Stimulated activated naive CD8-positive, alpha-beta T cell treated with anti-CD3 and anti-CD28 coated beads, Interleukin-15, Interleukin-2, amounts not matched to agents 100 ng/mL and 50 ng/mL, for 24 hours (primary cell): ENCODE results near the gene LRRC63.
"Not testable (repeated sequence)": the region's sequence is repeated elsewhere in the genome, so short reads cannot be mapped to it uniquely, and the experiment has no call there.

Experiments used
- H3K27ac Mint-ChIP-seq: one replicate; pipeline ENCODE4 v1.8.0; 2021; ENCODE audit warnings: mild to moderate bottlenecking, mixed read lengths
- H3K27me3 Mint-ChIP-seq: one replicate; pipeline ENCODE4 v1.8.0; 2021; ENCODE audit warnings: mixed read lengths
- H3K36me3 Mint-ChIP-seq: one replicate; pipeline ENCODE4 v1.8.0; 2021; ENCODE audit warnings: low read depth, mixed read lengths
- H3K4me1 Mint-ChIP-seq: one replicate; pipeline ENCODE4 v1.8.0; 2021; ENCODE audit warnings: low read depth, mixed read lengths
- H3K4me3 Mint-ChIP-seq: one replicate; pipeline ENCODE4 v1.8.0; 2021; ENCODE audit warnings: mild to moderate bottlenecking, mixed read lengths
- H3K9me3 Mint-ChIP-seq: one replicate; pipeline ENCODE4 v1.8.0; 2021; ENCODE audit warnings: mixed read lengths

LRRC63 gene, protein sequence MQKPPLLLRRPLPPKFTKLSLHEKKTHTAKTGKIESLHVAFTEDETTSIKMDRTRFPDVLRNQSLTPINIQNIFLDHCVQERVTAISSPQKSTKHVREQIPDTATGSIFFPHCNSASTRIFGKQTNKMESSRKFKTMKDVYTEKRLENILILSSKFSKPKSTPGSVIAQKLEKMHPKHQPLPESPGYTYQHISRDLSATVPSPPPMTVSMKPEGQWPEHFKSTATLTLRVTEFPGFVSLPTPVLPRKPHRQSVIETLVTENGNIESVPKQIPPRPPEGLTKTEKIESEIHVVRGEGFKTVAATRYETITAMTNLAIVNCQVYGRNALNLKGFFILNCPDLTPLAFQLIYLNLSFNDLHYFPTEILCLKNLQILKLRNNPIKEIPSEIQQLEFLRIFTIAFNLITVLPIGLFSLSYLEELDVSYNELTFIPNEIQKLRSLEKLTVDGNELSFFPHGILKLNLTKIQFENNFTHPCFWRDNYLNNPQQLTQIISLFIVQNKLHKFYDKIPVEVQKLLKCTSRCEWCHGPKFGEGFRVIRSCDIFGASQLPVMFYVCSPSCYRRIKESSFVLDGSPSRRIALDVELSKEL

DNA sequence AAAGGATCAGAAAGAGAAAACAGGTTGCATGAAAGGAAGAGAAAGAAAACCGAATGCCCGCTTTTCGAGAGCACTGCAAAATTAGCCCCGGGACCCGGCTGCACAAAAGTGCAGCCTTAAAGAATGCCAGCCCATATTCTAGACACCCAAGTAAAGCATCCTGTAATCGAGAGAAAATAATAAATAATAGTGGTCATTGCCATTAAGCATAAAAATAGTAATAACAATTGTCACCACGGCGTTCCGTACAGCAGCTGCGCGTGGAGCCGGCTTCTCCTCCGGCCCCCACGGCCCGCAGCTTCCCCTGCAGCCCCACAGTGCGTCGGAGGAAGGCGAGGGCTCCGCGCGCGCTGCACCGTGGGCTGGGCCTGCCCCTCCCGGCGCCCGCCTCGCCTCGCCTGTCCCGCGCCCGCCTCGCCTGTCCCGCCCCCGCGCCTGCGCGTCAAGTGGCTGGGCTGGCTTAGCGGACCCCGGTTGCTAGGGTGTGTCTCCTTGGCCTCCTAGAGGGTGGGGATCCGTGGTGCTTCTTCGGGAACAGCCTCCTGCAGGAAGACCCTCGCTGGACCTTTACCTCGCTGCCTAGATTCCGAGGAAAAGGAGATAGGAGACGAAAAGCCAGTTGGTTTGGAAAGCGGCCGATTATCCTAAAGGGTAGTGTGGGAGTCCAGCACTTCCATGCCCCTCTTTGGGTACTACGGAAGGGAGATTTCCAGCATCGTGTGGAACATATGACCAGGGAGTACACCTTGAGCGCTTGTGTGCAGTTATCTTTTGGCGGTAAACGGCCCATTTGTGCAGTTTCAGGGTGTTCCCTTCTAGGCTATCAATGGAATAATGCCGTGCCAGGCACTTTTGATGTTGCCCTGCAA is at the start of gene LRRC63:
Gene LRRC63, plus strand, starts transcription at position 446 of the 869 bp plus-strand sequence. CDS start 1,107 bp downstream, outside the sequence.
- H3K4me3 Mint-ChIP-seq = peak within 1 kb of the TSS; percentile 91
- peak within 1 kb of the TSS; percentile 85 for H3K27ac Mint-ChIP-seq
- no peaks in the 10 kb centered on the region for H3K36me3 Mint-ChIP-seq

GRCh38 chr13:46162741-46163140 is 49.0 kb upstream of the LRRC63 start:
- not testable (repeated sequence) for H3K4me3 Mint-ChIP-seq, H3K27ac Mint-ChIP-seq
- H3K4me1 Mint-ChIP-seq = peaks cover 84% of the 10 kb centered on the region

More for the DNA sequence above, at the start of gene LRRC63:
- Mint-ChIP-seq H3K27me3 (no peaks in the 10 kb centered on the region), H3K4me1 (peaks cover 24% of the 10 kb centered on the region), H3K9me3 (no peaks in the 10 kb centered on the region)

GRCh38 chr13:46164661-46165060 is 47.1 kb upstream of the LRRC63 start:
- Mint-ChIP-seq H3K36me3 (peaks cover 62% of the 10 kb centered on the region), H3K27ac (peak overlapping the region; percentile 93), H3K27me3 (no peaks in the 10 kb centered on the region), H3K4me3 (peak overlapping the region; percentile 71), H3K4me1 (peaks cover 87% of the 10 kb centered on the region), H3K9me3 (no peaks in the 10 kb centered on the region)

More at GRCh38 chr13:46162741-46163140, 49.0 kb upstream of the LRRC63 start:
- H3K9me3 Mint-ChIP-seq, H3K27me3 Mint-ChIP-seq: not testable (repeated sequence)
- peaks cover 70% of the 10 kb centered on the region for H3K36me3 Mint-ChIP-seq

DNA sequence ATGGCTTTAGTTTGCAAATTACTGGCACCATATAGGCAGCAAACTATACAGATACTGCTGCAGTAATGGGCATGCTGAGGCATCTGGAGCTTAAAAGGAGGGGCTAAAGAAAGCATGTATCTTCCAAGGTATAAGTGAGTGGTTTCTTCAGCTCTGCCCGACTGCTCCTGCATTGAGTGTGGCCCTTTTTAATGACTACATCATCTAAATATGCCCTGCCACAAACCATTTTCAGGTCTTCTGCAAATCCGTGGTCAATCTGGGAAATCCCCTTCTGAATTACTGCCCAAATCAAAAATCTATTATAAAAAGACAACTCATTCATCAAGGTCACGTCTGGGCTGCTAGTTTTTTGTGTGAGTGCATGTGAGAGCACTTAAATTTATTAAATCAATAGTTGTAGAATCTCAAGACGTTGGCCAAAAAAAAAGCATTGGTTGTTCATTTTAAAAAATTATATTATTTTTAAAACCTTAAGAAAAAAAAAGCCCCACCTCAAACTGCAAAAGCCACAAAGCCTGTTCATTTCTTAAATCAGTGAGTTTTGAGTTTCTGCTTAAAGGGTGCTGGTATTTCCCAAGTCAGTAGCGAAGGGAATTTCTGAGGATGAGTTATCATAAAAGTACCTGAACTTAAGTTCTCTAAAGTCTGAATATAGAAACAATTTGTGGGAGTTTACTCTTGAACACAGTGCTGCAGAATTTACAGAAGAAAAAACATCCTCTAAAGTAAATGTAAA is 46.1 kb upstream of the LRRC63 start:
- Mint-ChIP-seq H3K27ac (peak overlapping the region; percentile 99), H3K36me3 (peaks cover 60% of the 10 kb centered on the region), H3K4me1 (peaks cover 87% of the 10 kb centered on the region), H3K9me3 (no peaks in the 10 kb centered on the region), H3K4me3 (peak overlapping the region; percentile 93), H3K27me3 (no peaks in the 10 kb centered on the region)

DNA sequence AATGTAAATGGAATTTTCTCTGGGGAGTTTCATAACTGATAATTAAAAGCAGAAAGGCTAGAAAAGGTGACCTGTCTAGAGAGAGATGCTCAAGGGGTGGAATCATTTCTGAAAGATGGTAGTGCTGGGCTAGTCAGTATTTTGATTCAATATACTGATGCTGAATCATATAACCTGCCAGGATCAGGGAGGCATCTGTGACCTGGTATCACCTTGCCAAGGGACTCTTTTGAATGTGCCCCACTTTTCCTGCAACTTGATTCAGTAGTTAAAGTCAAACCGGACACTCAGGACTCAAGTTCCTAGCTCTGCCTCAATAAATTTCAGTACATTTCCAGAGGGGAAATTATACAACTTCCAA is 45.5 kb upstream of the LRRC63 start:
- H3K27me3 Mint-ChIP-seq = no peaks in the 10 kb centered on the region
- peaks cover 65% of the 10 kb centered on the region for H3K36me3 Mint-ChIP-seq
- H3K9me3 Mint-ChIP-seq = no peaks in the 10 kb centered on the region
- peaks cover 88% of the 10 kb centered on the region for H3K4me1 Mint-ChIP-seq
- peak overlapping the region; percentile 99 for H3K27ac Mint-ChIP-seq
- peak overlapping the region; percentile 93 for H3K4me3 Mint-ChIP-seq

- Mint-ChIP-seq H3K4me3 (peak overlapping the region; percentile 93), H3K27me3 (no peaks in the 10 kb centered on the region), H3K4me1 (peaks cover 89% of the 10 kb centered on the region), H3K36me3 (peaks cover 65% of the 10 kb centered on the region), H3K9me3 (no peaks in the 10 kb centered on the region), H3K27ac (peak overlapping the region; percentile 99)
Measured at GRCh38 chr13:46166947-46167610, 44.6 kb upstream of the LRRC63 start.

GRCh38 chr13:46168341-46168740 is 43.4 kb upstream of the LRRC63 start:
- H3K4me1 Mint-ChIP-seq = peaks cover 96% of the 10 kb centered on the region

GRCh38 chr13:46168783-46169182 is 42.9 kb upstream of the LRRC63 start:
- peaks cover 98% of the 10 kb centered on the region for H3K4me1 Mint-ChIP-seq
- H3K27me3 Mint-ChIP-seq = no peaks in the 10 kb centered on the region
- H3K4me3 Mint-ChIP-seq = peak overlapping the region; percentile 93
- H3K27ac Mint-ChIP-seq = peak overlapping the region; percentile 99
- no peaks in the 10 kb centered on the region for H3K9me3 Mint-ChIP-seq
- peaks cover 71% of the 10 kb centered on the region for H3K36me3 Mint-ChIP-seq

More at GRCh38 chr13:46168341-46168740, 43.4 kb upstream of the LRRC63 start:
- Mint-ChIP-seq H3K9me3 (no peaks in the 10 kb centered on the region), H3K36me3 (peaks cover 69% of the 10 kb centered on the region), H3K4me3 (peak overlapping the region; percentile 93), H3K27me3 (no peaks in the 10 kb centered on the region), H3K27ac (peak overlapping the region; percentile 99)

- no peaks in the 10 kb centered on the region for H3K9me3 Mint-ChIP-seq
- H3K27me3 Mint-ChIP-seq = no peaks in the 10 kb centered on the region
- H3K4me1 Mint-ChIP-seq = peaks cover 98% of the 10 kb centered on the region
- H3K36me3 Mint-ChIP-seq = peaks cover 68% of the 10 kb centered on the region
- H3K27ac Mint-ChIP-seq = peak overlapping the region; percentile 99
- H3K4me3 Mint-ChIP-seq = peak overlapping the region; percentile 93
Measured at GRCh38 chr13:46169758-46170157, 42.0 kb upstream of the LRRC63 start.

- peak overlapping the region; percentile 93 for H3K4me3 Mint-ChIP-seq
- H3K27ac Mint-ChIP-seq = peak overlapping the region; percentile 99
- H3K4me1 Mint-ChIP-seq = peaks cover 99% of the 10 kb centered on the region
- peaks cover 71% of the 10 kb centered on the region for H3K36me3 Mint-ChIP-seq
- no peaks in the 10 kb centered on the region for H3K9me3 Mint-ChIP-seq
- H3K27me3 Mint-ChIP-seq = no peaks in the 10 kb centered on the region
Measured at GRCh38 chr13:46170268-46170667, 41.5 kb upstream of the LRRC63 start.

DNA sequence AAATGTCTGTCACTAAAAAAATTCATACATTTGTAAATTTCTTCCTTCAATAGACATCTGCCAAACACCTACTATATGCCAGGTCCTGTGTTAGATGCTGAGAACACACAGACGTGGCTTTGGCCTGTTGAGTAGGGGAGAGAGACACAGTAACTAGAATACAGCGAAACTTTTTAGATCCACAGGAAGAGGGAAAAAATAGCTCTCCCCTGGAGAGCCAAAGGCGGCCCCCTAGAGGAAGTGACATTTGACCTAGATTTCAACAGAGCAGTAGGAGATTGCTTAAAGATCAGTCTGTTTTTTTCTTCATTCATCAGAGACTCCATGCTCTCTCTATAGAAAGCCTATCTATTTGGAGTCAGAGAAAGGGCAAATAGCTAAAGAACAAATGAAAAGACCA is 41.0 kb upstream of the LRRC63 start:
- H3K36me3 Mint-ChIP-seq = peaks cover 76% of the 10 kb centered on the region
- peak overlapping the region; percentile 93 for H3K4me3 Mint-ChIP-seq
- no peaks in the 10 kb centered on the region for H3K27me3 Mint-ChIP-seq
- no peaks in the 10 kb centered on the region for H3K9me3 Mint-ChIP-seq
- peaks cover 100% of the 10 kb centered on the region for H3K4me1 Mint-ChIP-seq
- peak overlapping the region; percentile 99 for H3K27ac Mint-ChIP-seq

DNA sequence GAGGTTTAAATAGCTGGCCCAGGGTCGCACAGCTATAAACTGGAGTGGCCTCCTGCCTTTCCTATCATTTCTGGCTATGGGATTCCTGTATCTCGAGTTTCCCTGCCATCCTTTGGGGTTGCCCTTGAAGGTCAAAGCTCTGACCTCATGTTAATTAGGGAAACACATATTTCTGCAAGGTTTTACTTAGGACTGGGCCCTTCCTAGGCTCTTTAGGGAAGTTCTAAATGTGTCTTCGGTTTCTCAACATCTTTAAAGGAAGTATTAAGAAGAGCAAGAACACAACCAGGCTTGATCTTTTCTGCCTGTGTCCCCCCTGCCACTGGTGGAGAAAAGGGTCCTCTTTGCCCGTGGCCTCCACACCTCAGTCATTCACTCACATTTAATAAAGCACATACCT is 40.5 kb upstream of the LRRC63 start:
- Mint-ChIP-seq H3K9me3 (no peaks in the 10 kb centered on the region), H3K27me3 (no peaks in the 10 kb centered on the region), H3K4me3 (peak overlapping the region; percentile 93), H3K27ac (peak overlapping the region; percentile 99), H3K4me1 (peaks cover 100% of the 10 kb centered on the region), H3K36me3 (peaks cover 79% of the 10 kb centered on the region)

GRCh38 chr13:46171739-46172138 is 40.0 kb upstream of the LRRC63 start:
- Mint-ChIP-seq H3K27me3 (no peaks in the 10 kb centered on the region), H3K36me3 (peaks cover 83% of the 10 kb centered on the region), H3K4me3 (peak overlapping the region; percentile 93), H3K9me3 (no peaks in the 10 kb centered on the region), H3K27ac (peak overlapping the region; percentile 99), H3K4me1 (peaks cover 100% of the 10 kb centered on the region)

DNA sequence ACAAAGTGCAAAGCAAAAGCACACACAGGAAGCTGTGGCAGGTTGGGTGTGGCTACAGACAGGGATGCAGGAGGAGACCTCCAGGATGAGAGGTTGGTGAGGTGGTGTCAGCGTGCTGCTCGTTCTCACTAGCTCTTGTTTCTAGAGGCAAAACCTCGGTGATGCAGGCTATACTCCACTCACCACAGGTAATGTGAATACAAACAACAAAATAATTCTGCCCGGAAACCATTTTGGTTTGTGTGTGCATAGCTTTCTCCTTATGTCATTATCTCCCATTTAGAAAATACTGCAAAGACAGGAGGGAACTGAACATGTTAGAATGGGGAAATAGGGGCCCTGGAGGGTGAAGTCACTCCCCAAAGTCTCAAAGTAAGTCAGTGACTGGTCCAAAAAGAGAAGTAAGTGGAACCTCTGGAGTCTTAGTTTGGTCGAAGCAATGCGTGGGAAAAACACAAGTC is 39.2 kb upstream of the LRRC63 start:
- peak overlapping the region; percentile 99 for H3K27ac Mint-ChIP-seq
- H3K4me1 Mint-ChIP-seq = peaks cover 99% of the 10 kb centered on the region
- H3K9me3 Mint-ChIP-seq = no peaks in the 10 kb centered on the region
- no peaks in the 10 kb centered on the region for H3K27me3 Mint-ChIP-seq
- H3K36me3 Mint-ChIP-seq = peaks cover 83% of the 10 kb centered on the region
- H3K4me3 Mint-ChIP-seq = peak overlapping the region; percentile 93
